Activated CD4-positive, CD25-positive, alpha-beta regulatory T cell treated with anti-CD3 and anti-CD28 coated beads, Interleukin-2, amount 50 U/mL, for 24 hours (primary cell): Measurements from ENCODE around the gene AP4B1.
"Not testable (repeated sequence)": the region's sequence is repeated elsewhere in the genome, so short reads cannot be mapped to it uniquely, and the experiment has no call there.

Source experiments
- ATAC-seq, 2 donors: fragments of 150-1000 bp; cut with Tn5 transposase; one replicate each; pipeline ENCODE4 v1.10.0; 2021; ENCODE audit warnings: mild to moderate bottlenecking in 1 of 2, moderate library complexity in 1 of 2

The AP4B1 gene

GRCh38 chr1:113855630-113856400 is 48.8 kb downstream of the AP4B1 start:
- ATAC-seq: no peak

- peak in 1 of 2 donors; percentile 24 for ATAC-seq
These were observed 50.4 kb downstream of the AP4B1 start for GRCh38 chr1:113854234-113854633.

DNA sequence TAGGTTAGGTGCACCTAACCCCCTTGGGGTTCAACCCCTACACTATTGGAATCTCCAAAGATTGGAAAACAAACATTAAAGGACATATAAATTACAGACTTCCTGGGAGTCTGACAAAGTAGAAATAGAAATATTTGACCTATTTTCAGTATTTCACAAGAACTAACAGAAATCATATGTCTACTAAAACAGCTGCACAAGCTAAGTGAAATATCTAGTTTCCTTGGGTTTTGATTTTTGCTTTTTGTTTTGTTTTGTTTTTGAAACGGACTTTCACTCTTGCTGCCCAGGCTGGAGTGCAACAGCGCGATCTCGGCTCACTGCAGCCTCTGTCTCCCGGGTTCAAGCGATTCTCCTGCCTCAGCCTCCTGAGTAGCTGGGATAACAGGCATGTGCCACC is 51.9 kb downstream of the AP4B1 start:
- ATAC-seq: not testable (repeated sequence)

- no peak for ATAC-seq
These were observed 54.3 kb downstream of the AP4B1 start for GRCh38 chr1:113850127-113850796.

DNA sequence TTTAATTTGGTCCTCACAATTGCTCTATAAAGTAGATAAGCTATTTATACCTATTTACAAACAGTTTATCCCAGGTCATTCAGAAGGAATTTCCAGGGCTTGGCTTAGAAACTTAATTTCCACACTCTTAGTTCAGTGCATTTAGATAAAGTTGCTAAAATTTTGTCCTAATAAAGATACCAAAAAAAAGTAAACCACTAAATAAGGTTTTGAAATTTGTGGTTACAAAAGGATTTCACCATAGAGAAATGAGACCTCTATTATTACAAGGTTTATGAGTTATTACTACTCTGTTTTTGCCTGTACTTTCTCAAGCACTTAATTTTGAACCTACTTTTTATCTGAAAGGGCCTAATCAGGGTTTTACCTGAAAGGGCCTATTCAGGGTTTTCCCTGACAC is 55.5 kb downstream of the AP4B1 start:
- no peak for ATAC-seq

DNA sequence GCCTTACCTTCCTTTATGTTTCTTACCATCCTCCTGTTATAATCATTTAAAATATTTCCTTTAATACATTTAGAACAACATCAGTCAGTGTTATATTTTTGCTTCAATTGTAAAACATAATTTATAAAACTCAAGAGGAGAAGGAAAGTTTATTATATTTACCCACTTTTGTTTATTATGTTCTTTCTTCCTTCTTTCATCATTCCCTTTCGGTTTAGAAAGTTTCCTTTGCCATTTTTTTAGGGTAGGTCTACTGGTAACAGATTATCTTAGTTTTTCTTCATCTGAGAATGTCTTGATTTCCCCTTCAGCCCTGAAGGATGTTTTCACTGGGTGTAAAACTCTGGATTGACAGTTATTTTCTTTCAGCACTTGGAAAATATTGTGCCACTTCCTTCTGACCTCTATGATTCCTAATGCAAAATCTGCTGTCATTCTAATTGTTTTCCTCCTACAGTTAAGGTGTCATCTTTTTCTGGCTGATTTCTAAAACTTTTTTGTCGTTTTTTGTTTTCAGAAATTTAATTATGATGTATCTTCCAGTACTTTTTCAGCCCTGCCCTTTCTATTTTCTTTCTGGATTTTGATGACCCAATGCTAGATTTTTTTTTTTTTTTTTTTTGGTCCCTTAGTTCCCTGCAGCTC is 58.1 kb downstream of the AP4B1 start:
- no peak for ATAC-seq
